Right atrium auricular region (tissue), 2 donors: ENCODE data around the gene TMPRSS11D. TPM values are rescaled to one million over a fixed set of nuclear protein-coding genes. Genes with fewer than 3 reads are reported as not detected.

Experiments
- DNase-seq: peaks from one replicate; pipeline ENCODE4 v3.0.0-alpha.2; 2019; ENCODE audit warnings: low spot score
- H3K27ac ChIP-seq, 2 donors: fragments of 200-600 bp; sonication (generic); 1 replicate in 1 of 2; 2 replicates in 1 of 2; pipeline ENCODE4 v1.5.1; 2016 to 2019
- H3K27me3 ChIP-seq, 2 donors: fragments of 200-600 bp; sonication (generic); one replicate each; pipeline versions ENCODE4 v1.5.1 to v1.6.0; 2017 to 2019
- H3K36me3 ChIP-seq: fragments of 200-600 bp; sonication (generic); one replicate; pipeline ENCODE4 v1.5.1; 2016
- H3K4me1 ChIP-seq, 2 donors: fragments of 200-600 bp; sonication (generic); one replicate each; pipeline versions ENCODE4 v1.5.1 to v1.6.0; 2017 to 2019
- H3K4me3 ChIP-seq, 2 donors: fragments of 200-600 bp; sonication (generic); 1 replicate in 1 of 2; 2 replicates in 1 of 2; pipeline ENCODE4 v1.5.1; 2017 to 2019; ENCODE audit warnings: mild to moderate bottlenecking in 1 of 2, moderate library complexity in 1 of 2
- H3K9me3 ChIP-seq, 2 donors: fragments of 200-600 bp; sonication (generic); one replicate each; pipeline ENCODE4 v1.5.1; 2019
- CTCF ChIP-seq, 2 donors: fragments of 200-600 bp; sonication (generic); IDR thresholded peaks; one replicate each; pipeline ENCODE4 v1.5.1; 2019; ENCODE audit warnings: antibody characterized with exemption in 2 of 2
- total RNA-seq, 2 donors: library from RNA; depleted of rRNA; stranded (reverse); fragments of >200 nt; gene quantifications; one replicate each; pipeline ENCODE4 v1.1.0, GENCODE V29; 2016

Gene TMPRSS11D
- total RNA-seq, 2 donors from 2014 or later, result not detected

- no peak overlapping the region for H3K4me3 ChIP-seq
- H3K4me1 ChIP-seq, result no peaks in the 10 kb centered on the region
- no peaks in the 10 kb centered on the region for H3K27me3 ChIP-seq
- no peak overlapping the region for H3K27ac ChIP-seq
- no peak for DNase-seq
- no peaks in the 10 kb centered on the region for H3K36me3 ChIP-seq
- TF ChIP-seq CTCF (IDR thresholded peaks at IDR 0.05), result no peak
- no peaks in the 10 kb centered on the region for H3K9me3 ChIP-seq
These were observed 8.8 kb downstream of the TMPRSS11D start for GRCh38 chr4:67874986-67875385.

- no peak for DNase-seq
- Histone ChIP-seq H3K4me3 (no peak overlapping the region), H3K9me3 (no peaks in the 10 kb centered on the region), H3K27ac (no peak overlapping the region), H3K27me3 (no peaks in the 10 kb centered on the region), H3K4me1 (no peaks in the 10 kb centered on the region), H3K36me3 (no peaks in the 10 kb centered on the region)
- no peak for TF ChIP-seq CTCF (IDR thresholded peaks at IDR 0.05)
These were observed 10.7 kb downstream of the TMPRSS11D start for GRCh38 chr4:67873116-67873515.

- Histone ChIP-seq H3K27me3 (no peaks in the 10 kb centered on the region), H3K36me3 (no peaks in the 10 kb centered on the region), H3K27ac (no peak overlapping the region), H3K9me3 (peaks cover 0 to under 1% of the 10 kb centered on the region in 2 donors), H3K4me3 (no peak overlapping the region), H3K4me1 (no peaks in the 10 kb centered on the region)
- TF ChIP-seq CTCF (IDR thresholded peaks at IDR 0.05), result peak in 1 of 2 donors; percentile 18
- DNase-seq, result no peak
These were observed 11.9 kb downstream of the TMPRSS11D start for GRCh38 chr4:67871867-67872266.

- Histone ChIP-seq H3K27me3 (no peaks in the 10 kb centered on the region), H3K4me3 (no peak overlapping the region), H3K4me1 (no peaks in the 10 kb centered on the region), H3K27ac (no peak overlapping the region), H3K36me3 (no peaks in the 10 kb centered on the region), H3K9me3 (peaks cover 0 to 9% of the 10 kb centered on the region in 2 donors)
- no peak for DNase-seq
- no peak for TF ChIP-seq CTCF (IDR thresholded peaks at IDR 0.05)
These were observed 14.1 kb downstream of the TMPRSS11D start for GRCh38 chr4:67869580-67870190.

- no peak overlapping the region for H3K27ac ChIP-seq
- H3K9me3 ChIP-seq, result peaks cover 0 to 5% of the 10 kb centered on the region in 2 donors
- no peak overlapping the region for H3K4me3 ChIP-seq
- H3K36me3 ChIP-seq, result no peaks in the 10 kb centered on the region
- no peak for TF ChIP-seq CTCF (IDR thresholded peaks at IDR 0.05)
- no peaks in the 10 kb centered on the region for H3K4me1 ChIP-seq
- H3K27me3 ChIP-seq, result no peaks in the 10 kb centered on the region
- no peak for DNase-seq
These were observed 22.3 kb downstream of the TMPRSS11D start for GRCh38 chr4:67861513-67861912.

- no peak for TF ChIP-seq CTCF (IDR thresholded peaks at IDR 0.05)
- H3K9me3 ChIP-seq, result no peaks in the 10 kb centered on the region
- DNase-seq, result no peak
- no peaks in the 10 kb centered on the region for H3K36me3 ChIP-seq
- H3K4me3 ChIP-seq, result no peak overlapping the region
- H3K27me3 ChIP-seq, result no peaks in the 10 kb centered on the region
- no peaks in the 10 kb centered on the region for H3K4me1 ChIP-seq
- no peak overlapping the region for H3K27ac ChIP-seq
These were observed 30.5 kb downstream of the TMPRSS11D start for GRCh38 chr4:67853336-67853735.
